Peyer's patch (tissue), 4 donors: ENCODE results near the gene MICAL3.

Experiments
- CTCF ChIP-seq, 6 experiments: fragments of 450-650 bp in 4 of 6; fragments of 200-600 bp in 2 of 6; sonication (generic) in 1 of 6; IDR thresholded peaks; one replicate each; pipeline ENCODE4 v1.5.1; 2017 to 2019; ENCODE audit warnings: antibody characterized with exemption in 6 of 6, mild to moderate bottlenecking in 3 of 6, moderate library complexity in 1 of 6
- POLR2A ChIP-seq, 2 donors: fragments of 450-650 bp; IDR thresholded peaks; one replicate each; pipeline ENCODE4 v1.5.1; 2017; ENCODE audit warnings: antibody characterized with exemption in 2 of 2, mild to moderate bottlenecking in 2 of 2, moderate library complexity in 2 of 2

- no peak for TF ChIP-seq POLR2A (IDR thresholded peaks at IDR 0.05)
- no peak for TF ChIP-seq CTCF (IDR thresholded peaks at IDR 0.05)
Measured at GRCh38 chr22:17866127-17866526, 158.2 kb downstream of the MICAL3 start.
